Activated T-cell treated with anti-CD3 and anti-CD28 coated beads for 1 hour (primary cell): ENCODE measurements around the gene QRICH1.

Experiments used
- DNase-seq: peaks from one replicate; pipeline ENCODE4 v3.0.0-alpha.2; 2020; ENCODE audit warnings: low read depth

QRICH1 gene

GRCh38 chr3:49093853-49094767, at the start of gene QRICH1:
QRICH1 (minus strand) TSS chr3:49094071; CDS start chr3:49077017, 17,054 bp downstream.
- peak; percentile 92 for DNase-seq

- no peak for DNase-seq
Measured at GRCh38 chr3:49140080-49140479, 46.2 kb upstream of the QRICH1 start.

- DNase-seq: no peak
Measured at GRCh38 chr3:49135499-49135898, 41.6 kb upstream of the QRICH1 start.

GRCh38 chr3:49134471-49135265, 40.8 kb upstream of the QRICH1 start:
- no peak for DNase-seq

GRCh38 chr3:49133226-49133951, 39.5 kb upstream of the QRICH1 start:
- DNase-seq: no peak

GRCh38 chr3:49132437-49133225, 38.8 kb upstream of the QRICH1 start, which contains the start of gene LAMB2:
LAMB2 (minus strand) TSS chr3:49133050; CDS start chr3:49132867, 183 bp downstream.
- no peak for DNase-seq

GRCh38 chr3:49132073-49132436, 38.2 kb upstream of the QRICH1 start:
- DNase-seq: no peak

GRCh38 chr3:49131576-49131975, 37.7 kb upstream of the QRICH1 start:
- no peak for DNase-seq

GRCh38 chr3:49131040-49131439, 37.2 kb upstream of the QRICH1 start:
- no peak for DNase-seq

GRCh38 chr3:49124991-49125670, 31.3 kb upstream of the QRICH1 start:
- DNase-seq: no peak

GRCh38 chr3:49124203-49124602, 30.3 kb upstream of the QRICH1 start:
- DNase-seq: no peak

GRCh38 chr3:49123687-49124086, 29.8 kb upstream of the QRICH1 start:
- no peak for DNase-seq

GRCh38 chr3:49122886-49123545, 29.1 kb upstream of the QRICH1 start:
- no peak for DNase-seq

GRCh38 chr3:49122451-49122850, 28.6 kb upstream of the QRICH1 start:
- no peak for DNase-seq

- DNase-seq: no peak
Measured at GRCh38 chr3:49122022-49122421, 28.2 kb upstream of the QRICH1 start.

- no peak for DNase-seq
Measured at GRCh38 chr3:49121132-49121736, 27.4 kb upstream of the QRICH1 start.

- peak; percentile 87 for DNase-seq
Measured at GRCh38 chr3:49120438-49121131, 26.7 kb upstream of the QRICH1 start, which contains the start of gene USP19. USP19 (minus strand) TSS chr3:49120823; CDS start chr3:49119145, 1,678 bp downstream.

GRCh38 chr3:49120096-49120437, 26.2 kb upstream of the QRICH1 start:
- DNase-seq: no peak

GRCh38 chr3:49119439-49119838, 25.6 kb upstream of the QRICH1 start:
- no peak for DNase-seq
